ENCODE results near the gene GPRIN1.

The GPRIN1 gene

GRCh38 chr5:176581361-176581760 lies 28.6 kb downstream of the GPRIN1 start:
- TF ChIP-seq CTCF (IDR thresholded peaks at IDR 0.05; ENCODE audit: low read depth, low read length, poor library complexity, severe bottlenecking) (no peak), EZH2phosphoT487 (IDR thresholded peaks at IDR 0.05; ENCODE audit: borderline replicate concordance, low read length) (no peak)
- Histone ChIP-seq H3K9me2 (replicated peaks; ENCODE audit: control insufficient read depth, low read length) (no peaks in the 10 kb centered on the region), H3K79me2 (ENCODE audit: control insufficient read depth, low read length) (no peaks in the 10 kb centered on the region), H3K27me3 (ENCODE audit: control insufficient read depth, low read length) (no peaks in the 10 kb centered on the region), H3K4me1 (ENCODE audit: control insufficient read depth, low read length) (0 out of 2 replicates have a peak, but pooled peaks cover 6% of the 10 kb centered on the region), H3K4me2 (ENCODE audit: low read length) (no peak overlapping the region), H3K27ac (ENCODE audit: low read depth, low read length) (no peak overlapping the region), H3K9me3 (ENCODE audit: control insufficient read depth, insufficient read depth, low read length) (peaks cover 9% of the 10 kb centered on the region), H4K20me1 (ENCODE audit: control insufficient read depth, insufficient read depth, low read depth, low read length) (no peaks in the 10 kb centered on the region), H3K4me3 (ENCODE audit: low read length) (no peak overlapping the region), H3K36me3 (ENCODE audit: control insufficient read depth, low read length) (no peaks in the 10 kb centered on the region), H3F3A (ENCODE audit: control insufficient read depth, insufficient read depth) (no peaks in the 10 kb centered on the region)

DNA sequence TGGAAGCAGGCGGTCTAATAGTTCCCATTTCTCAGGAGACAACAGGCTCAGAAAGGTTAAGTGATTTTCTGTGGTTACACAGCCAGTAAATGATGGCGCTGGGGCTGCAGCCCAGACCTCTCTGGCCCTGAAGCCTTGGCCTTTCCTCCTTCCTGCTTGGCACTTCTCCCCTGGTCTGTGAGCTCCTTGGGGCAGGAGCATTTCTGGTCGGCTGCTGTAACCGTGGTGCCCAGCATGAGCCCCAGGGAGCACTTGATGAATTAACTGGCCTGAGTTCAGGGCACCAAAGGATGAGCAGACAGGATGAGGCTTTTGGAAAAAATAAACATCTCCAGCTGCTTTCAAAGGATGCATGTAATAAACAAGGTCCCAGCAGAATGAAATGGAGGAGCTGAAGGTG lies 30.6 kb downstream of the GPRIN1 start:
- TF ChIP-seq CTCF (IDR thresholded peaks at IDR 0.05; ENCODE audit: low read depth, low read length, poor library complexity, severe bottlenecking) (no peak), EZH2phosphoT487 (IDR thresholded peaks at IDR 0.05; ENCODE audit: borderline replicate concordance, low read length) (no peak)
- no peaks in the 10 kb centered on the region for H3F3A ChIP-seq (ENCODE audit: control insufficient read depth, insufficient read depth)

GRCh38 chr5:176578391-176578808 lies 31.6 kb downstream of the GPRIN1 start:
- no peaks in the 10 kb centered on the region for H3K79me2 ChIP-seq (ENCODE audit: control insufficient read depth, low read length)
- no peaks in the 10 kb centered on the region for H4K20me1 ChIP-seq (ENCODE audit: control insufficient read depth, insufficient read depth, low read depth, low read length)
- no peaks in the 10 kb centered on the region for H3K9me3 ChIP-seq (ENCODE audit: control insufficient read depth, insufficient read depth, low read length)
- H3K4me3 ChIP-seq (ENCODE audit: low read length), result no peak overlapping the region
- no peaks in the 10 kb centered on the region for H3K36me3 ChIP-seq (ENCODE audit: control insufficient read depth, low read length)
- no peak overlapping the region for H3K27ac ChIP-seq (ENCODE audit: low read depth, low read length)
- no peaks in the 10 kb centered on the region for H3K9me2 ChIP-seq (replicated peaks; ENCODE audit: control insufficient read depth, low read length)
- H3K27me3 ChIP-seq (ENCODE audit: control insufficient read depth, low read length), result no peaks in the 10 kb centered on the region
- no peaks in the 10 kb centered on the region for H3F3A ChIP-seq (ENCODE audit: control insufficient read depth, insufficient read depth)
- H3K4me1 ChIP-seq (ENCODE audit: control insufficient read depth, low read length), result peaks cover 10% of the 10 kb centered on the region
- TF ChIP-seq EZH2phosphoT487 (IDR thresholded peaks at IDR 0.05; ENCODE audit: borderline replicate concordance, low read length) (no peak), CTCF (IDR thresholded peaks at IDR 0.05; ENCODE audit: low read depth, low read length, poor library complexity, severe bottlenecking) (peak; percentile 76)
- H3K4me2 ChIP-seq (ENCODE audit: low read length), result no peak overlapping the region

More for the DNA sequence above, 30.6 kb downstream of the GPRIN1 start:
- Histone ChIP-seq H4K20me1 (ENCODE audit: control insufficient read depth, insufficient read depth, low read depth, low read length) (no peaks in the 10 kb centered on the region), H3K9me3 (ENCODE audit: control insufficient read depth, insufficient read depth, low read length) (no peaks in the 10 kb centered on the region; the same call in 1 of the 2 replicates), H3K27ac (ENCODE audit: low read depth, low read length) (no peak overlapping the region), H3K4me3 (ENCODE audit: low read length) (no peak overlapping the region), H3K4me1 (ENCODE audit: control insufficient read depth, low read length) (peaks cover 8% of the 10 kb centered on the region), H3K79me2 (ENCODE audit: control insufficient read depth, low read length) (no peaks in the 10 kb centered on the region), H3K9me2 (replicated peaks; ENCODE audit: control insufficient read depth, low read length) (no peaks in the 10 kb centered on the region), H3K27me3 (ENCODE audit: control insufficient read depth, low read length) (no peaks in the 10 kb centered on the region), H3K4me2 (ENCODE audit: low read length) (no peak overlapping the region), H3K36me3 (ENCODE audit: control insufficient read depth, low read length) (no peaks in the 10 kb centered on the region)

Data from DOHH2 (cell line).